PFSK-1 (cell line): ENCODE results near the gene ZNF837.

ENCODE experiments used
- POLR2AphosphoS5 ChIP-seq: IDR thresholded peaks from 2 replicates; pipeline ENCODE4 v1.6.1; 2012; ENCODE audit warnings: low read depth, mild to moderate bottlenecking, control low read depth, low read length, moderate library complexity
- SIN3A ChIP-seq: IDR thresholded peaks from 2 replicates; pipeline ENCODE4 v1.6.1; 2012; ENCODE audit warnings: mild to moderate bottlenecking, low read length, moderate library complexity, borderline replicate concordance; ENCODE audit not compliant: insufficient read depth
- TAF1 ChIP-seq: IDR thresholded peaks from 2 replicates; pipeline ENCODE4 v1.6.1; 2012; ENCODE audit warnings: low read length, control low read depth, borderline replicate concordance; ENCODE audit not compliant: insufficient read depth
- TF ChIP-seq, protein P1 (sequence below), 2 experiments: IDR thresholded peaks; 2 replicates each; pipeline versions ENCODE4 v1.6.1 to v1.8.0; 2011 to 2012; ENCODE audit warnings: low read depth in 2 of 2, low read length in 2 of 2, control low read depth in 1 of 2, inconsistent platforms in 1 of 2, mild to moderate bottlenecking in 1 of 2, moderate library complexity in 1 of 2; ENCODE audit not compliant: insufficient read depth in 1 of 2

- TF ChIP-seq SIN3A: no peak
- no peak; the same call in 1 of the 2 replicates for TF ChIP-seq POLR2AphosphoS5
- TF ChIP-seq TAF1: no peak
- TF ChIP-seq, protein P1, sequence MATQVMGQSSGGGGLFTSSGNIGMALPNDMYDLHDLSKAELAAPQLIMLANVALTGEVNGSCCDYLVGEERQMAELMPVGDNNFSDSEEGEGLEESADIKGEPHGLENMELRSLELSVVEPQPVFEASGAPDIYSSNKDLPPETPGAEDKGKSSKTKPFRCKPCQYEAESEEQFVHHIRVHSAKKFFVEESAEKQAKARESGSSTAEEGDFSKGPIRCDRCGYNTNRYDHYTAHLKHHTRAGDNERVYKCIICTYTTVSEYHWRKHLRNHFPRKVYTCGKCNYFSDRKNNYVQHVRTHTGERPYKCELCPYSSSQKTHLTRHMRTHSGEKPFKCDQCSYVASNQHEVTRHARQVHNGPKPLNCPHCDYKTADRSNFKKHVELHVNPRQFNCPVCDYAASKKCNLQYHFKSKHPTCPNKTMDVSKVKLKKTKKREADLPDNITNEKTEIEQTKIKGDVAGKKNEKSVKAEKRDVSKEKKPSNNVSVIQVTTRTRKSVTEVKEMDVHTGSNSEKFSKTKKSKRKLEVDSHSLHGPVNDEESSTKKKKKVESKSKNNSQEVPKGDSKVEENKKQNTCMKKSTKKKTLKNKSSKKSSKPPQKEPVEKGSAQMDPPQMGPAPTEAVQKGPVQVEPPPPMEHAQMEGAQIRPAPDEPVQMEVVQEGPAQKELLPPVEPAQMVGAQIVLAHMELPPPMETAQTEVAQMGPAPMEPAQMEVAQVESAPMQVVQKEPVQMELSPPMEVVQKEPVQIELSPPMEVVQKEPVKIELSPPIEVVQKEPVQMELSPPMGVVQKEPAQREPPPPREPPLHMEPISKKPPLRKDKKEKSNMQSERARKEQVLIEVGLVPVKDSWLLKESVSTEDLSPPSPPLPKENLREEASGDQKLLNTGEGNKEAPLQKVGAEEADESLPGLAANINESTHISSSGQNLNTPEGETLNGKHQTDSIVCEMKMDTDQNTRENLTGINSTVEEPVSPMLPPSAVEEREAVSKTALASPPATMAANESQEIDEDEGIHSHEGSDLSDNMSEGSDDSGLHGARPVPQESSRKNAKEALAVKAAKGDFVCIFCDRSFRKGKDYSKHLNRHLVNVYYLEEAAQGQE (IDR thresholded peaks at IDR 0.05; ENCODE audit: insufficient read depth in 1 of 2, low read depth in 2 of 2, low read length in 2 of 2): no peak
These were observed 12.3 kb upstream of the ZNF837 start for GRCh38 chr19:58392945-58393724.
